Neural cell (in vitro differentiated cells): ENCODE data around the gene GRSF1.

Source experiments
- CTCF ChIP-seq: fragments of 450-650 bp; IDR thresholded peaks from 2 replicates; pipeline ENCODE4 v1.5.1; 2014; ENCODE audit warnings: antibody characterized with exemption, mild to moderate bottlenecking, moderate library complexity; ENCODE audit not compliant: poor library complexity, severe bottlenecking
- EP300 ChIP-seq: fragments of 450-650 bp; conservative IDR thresholded peaks from 2 replicates; pipeline ENCODE4 v1.6.1; 2014; ENCODE audit warnings: antibody characterized with exemption, mild to moderate bottlenecking, moderate library complexity; ENCODE audit not compliant: poor library complexity, severe bottlenecking
- SMC3 ChIP-seq: fragments of 450-650 bp; conservative IDR thresholded peaks from 2 replicates; pipeline ENCODE4 v1.6.1; 2014; ENCODE audit warnings: antibody characterized with exemption, mild to moderate bottlenecking, moderate library complexity; ENCODE audit not compliant: poor library complexity
- TAF1 ChIP-seq: IDR thresholded peaks from 2 replicates; pipeline ENCODE4 v1.6.1; 2012; ENCODE audit warnings: low read depth

DNA sequence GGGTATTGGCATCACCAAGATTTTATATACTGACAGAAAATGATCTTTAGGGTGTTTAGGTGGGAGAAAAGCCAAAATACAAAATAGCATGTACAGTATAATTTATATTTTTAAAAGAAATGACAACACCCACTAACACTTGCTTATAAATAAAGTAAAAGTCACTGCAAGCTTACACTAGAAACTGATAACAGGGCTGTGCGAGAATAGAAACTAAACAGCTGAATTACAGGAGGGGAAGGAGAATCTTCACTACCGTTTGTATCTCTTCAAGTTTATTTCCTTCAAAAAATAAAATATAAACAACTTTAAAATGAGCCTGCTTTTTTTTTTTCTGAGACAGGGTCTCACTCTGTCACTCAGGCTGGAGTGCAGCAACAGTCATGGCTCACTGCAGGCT, 22.8 kb downstream of the GRSF1 start:
- TF ChIP-seq CTCF = no peak
- no peak for TF ChIP-seq SMC3
- no peak for TF ChIP-seq TAF1
- no peak for TF ChIP-seq EP300
